ENCODE measurements around the gene SCYL1.

SCYL1 gene

GRCh38 chr11:65524741-65525545 lies at the start of gene SCYL1:
Gene SCYL1 (plus strand): TSS chr11:65525083. CDS start chr11:65525154, 71 bp downstream.
- DNase-seq: peak; percentile 94

GRCh38 chr11:65476632-65477148 lies 48.2 kb upstream of the SCYL1 start:
- DNase-seq: no peak

GRCh38 chr11:65477149-65477965 lies 47.5 kb upstream of the SCYL1 start:
- peak; percentile 97 for DNase-seq

GRCh38 chr11:65478388-65479183 lies 46.3 kb upstream of the SCYL1 start:
- no peak for DNase-seq

- peak; percentile 63 for DNase-seq
Observed at GRCh38 chr11:65479184-65480145, 45.4 kb upstream of the SCYL1 start.

- no peak for DNase-seq
Observed at GRCh38 chr11:65482306-65482850, 42.5 kb upstream of the SCYL1 start.

GRCh38 chr11:65485920-65486219 lies 39.0 kb upstream of the SCYL1 start:
- no peak for DNase-seq

GRCh38 chr11:65486570-65487466 lies 38.1 kb upstream of the SCYL1 start:
- DNase-seq: no peak

GRCh38 chr11:65487467-65488272 lies 37.2 kb upstream of the SCYL1 start:
- DNase-seq: peak; percentile 99

GRCh38 chr11:65488273-65489034 lies 36.4 kb upstream of the SCYL1 start:
- DNase-seq: peak; percentile 45

- peak; percentile 83 for DNase-seq
Observed at GRCh38 chr11:65489035-65489705, 35.7 kb upstream of the SCYL1 start.

GRCh38 chr11:65489706-65490320 lies 35.1 kb upstream of the SCYL1 start:
- DNase-seq: peak; percentile 79

GRCh38 chr11:65491163-65491465 lies 33.8 kb upstream of the SCYL1 start:
- DNase-seq: no peak

- DNase-seq: peak; percentile 68
Observed at GRCh38 chr11:65491614-65492386, 33.1 kb upstream of the SCYL1 start.

- DNase-seq: no peak
Observed at GRCh38 chr11:65492387-65492636, 32.6 kb upstream of the SCYL1 start.

- peak; percentile 80 for DNase-seq
Observed at GRCh38 chr11:65492637-65493366, 32.1 kb upstream of the SCYL1 start.

All from left hindlimb (tissue), 1 donor.